ENCODE data around the gene SP100.

SP100 gene

DNA sequence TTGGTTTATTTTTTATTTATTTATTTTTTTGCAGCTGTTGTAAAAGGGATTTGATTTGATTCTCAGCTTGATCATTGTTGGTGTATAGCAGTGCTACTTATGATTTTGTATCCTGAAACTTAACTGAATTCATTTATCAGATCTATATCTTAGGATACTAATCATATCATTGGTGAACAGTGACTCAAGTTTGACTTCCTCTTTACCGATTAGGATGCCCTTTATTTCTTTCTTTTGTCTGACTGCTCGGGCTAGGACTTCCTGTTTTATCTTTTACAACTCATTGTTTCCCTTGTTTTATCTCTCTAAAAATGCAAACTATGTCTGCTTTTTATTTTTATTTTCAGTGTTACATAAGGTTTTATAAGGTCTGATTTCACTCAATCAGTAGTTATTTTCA lies 23.6 kb downstream of the SP100 start:
- Histone ChIP-seq H3K9me2 (replicated peaks; ENCODE audit: low read depth, low read length) (no peaks in the 10 kb centered on the region), H3F3A (ENCODE audit: low read depth) (0 out of 2 replicates have a peak, but pooled peaks cover 3% of the 10 kb centered on the region), H2AFZ (ENCODE audit: low read length) (no peak overlapping the region), H4K20me1 (ENCODE audit: insufficient read depth, low read length, poor library complexity, severe bottlenecking) (peaks cover 6% of the 10 kb centered on the region), H3K27me3 (ENCODE audit: insufficient read depth, low read length, poor library complexity, severe bottlenecking) (no peaks in the 10 kb centered on the region), H3K36me3 (ENCODE audit: insufficient read depth, low read length) (peaks cover 25% of the 10 kb centered on the region), H3K9ac (ENCODE audit: low read depth, low read length, poor library complexity, severe bottlenecking) (no peak overlapping the region), H3K79me2 (ENCODE audit: insufficient read depth, low read length) (peaks cover 40% of the 10 kb centered on the region), H3K4me2 (ENCODE audit: low read depth, low read length, poor library complexity, severe bottlenecking) (peak overlapping the region; percentile 56), H3K9me3 (ENCODE audit: insufficient read depth, low read depth, low read length) (peaks cover 13% of the 10 kb centered on the region; the same call in 1 of the 2 replicates), H3K4me1 (ENCODE audit: insufficient read depth, low read length, poor library complexity, severe bottlenecking) (peaks cover 31% of the 10 kb centered on the region), H3K4me3 (ENCODE audit: low read length, poor library complexity, severe bottlenecking) (peak overlapping the region; percentile 42)
- TF ChIP-seq, protein P1, sequence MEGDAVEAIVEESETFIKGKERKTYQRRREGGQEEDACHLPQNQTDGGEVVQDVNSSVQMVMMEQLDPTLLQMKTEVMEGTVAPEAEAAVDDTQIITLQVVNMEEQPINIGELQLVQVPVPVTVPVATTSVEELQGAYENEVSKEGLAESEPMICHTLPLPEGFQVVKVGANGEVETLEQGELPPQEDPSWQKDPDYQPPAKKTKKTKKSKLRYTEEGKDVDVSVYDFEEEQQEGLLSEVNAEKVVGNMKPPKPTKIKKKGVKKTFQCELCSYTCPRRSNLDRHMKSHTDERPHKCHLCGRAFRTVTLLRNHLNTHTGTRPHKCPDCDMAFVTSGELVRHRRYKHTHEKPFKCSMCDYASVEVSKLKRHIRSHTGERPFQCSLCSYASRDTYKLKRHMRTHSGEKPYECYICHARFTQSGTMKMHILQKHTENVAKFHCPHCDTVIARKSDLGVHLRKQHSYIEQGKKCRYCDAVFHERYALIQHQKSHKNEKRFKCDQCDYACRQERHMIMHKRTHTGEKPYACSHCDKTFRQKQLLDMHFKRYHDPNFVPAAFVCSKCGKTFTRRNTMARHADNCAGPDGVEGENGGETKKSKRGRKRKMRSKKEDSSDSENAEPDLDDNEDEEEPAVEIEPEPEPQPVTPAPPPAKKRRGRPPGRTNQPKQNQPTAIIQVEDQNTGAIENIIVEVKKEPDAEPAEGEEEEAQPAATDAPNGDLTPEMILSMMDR (conservative IDR thresholded peaks at IDR 0.05; ENCODE audit: low read length) = no peak
- no peak for TF ChIP-seq EZH2phosphoT487 (IDR thresholded peaks at IDR 0.05; ENCODE audit: borderline replicate concordance)

DNA sequence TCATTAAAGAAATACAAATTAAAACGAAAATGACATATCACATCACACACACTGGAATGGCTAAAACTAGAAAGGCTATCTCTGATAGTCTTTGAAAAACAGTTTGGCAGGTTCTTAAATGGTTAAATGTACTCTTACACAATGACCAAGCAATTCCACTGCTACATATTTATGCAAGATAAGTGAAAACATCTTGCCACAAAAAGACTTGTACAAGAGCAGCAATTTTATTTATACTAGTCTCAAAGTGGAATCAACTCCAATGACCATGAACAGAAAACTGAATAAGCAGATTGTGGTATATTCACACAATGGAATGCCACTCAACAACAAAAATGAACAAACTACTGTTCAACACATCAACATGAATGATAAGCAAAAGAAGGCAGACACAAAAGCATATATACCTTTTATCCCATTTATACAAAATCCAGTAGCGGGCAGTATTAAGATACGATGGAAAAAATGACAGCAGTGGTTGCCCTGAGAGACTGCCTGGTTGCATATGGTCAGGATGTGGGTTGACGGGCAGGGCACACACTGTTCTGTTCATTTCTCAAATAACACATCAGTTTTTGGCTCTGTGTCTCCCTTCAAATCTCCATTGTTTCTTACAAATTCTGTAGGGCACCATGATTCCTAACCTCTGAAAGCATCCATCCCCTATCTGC lies 25.4 kb downstream of the SP100 start:
- Histone ChIP-seq H3K4me1 (ENCODE audit: insufficient read depth, low read length, poor library complexity, severe bottlenecking) (peaks cover 31% of the 10 kb centered on the region), H3K79me2 (ENCODE audit: insufficient read depth, low read length) (peaks cover 27% of the 10 kb centered on the region), H3K9me2 (replicated peaks; ENCODE audit: low read depth, low read length) (no peaks in the 10 kb centered on the region), H3K9ac (ENCODE audit: low read depth, low read length, poor library complexity, severe bottlenecking) (no peak overlapping the region), H3K4me2 (ENCODE audit: low read depth, low read length, poor library complexity, severe bottlenecking) (peak overlapping the region; percentile 51), H3K9me3 (ENCODE audit: insufficient read depth, low read depth, low read length) (peaks cover 9% of the 10 kb centered on the region; the same call in 1 of the 2 replicates), H2AFZ (ENCODE audit: low read length) (no peak overlapping the region), H3F3A (ENCODE audit: low read depth) (0 out of 2 replicates have a peak, but pooled peaks cover 3% of the 10 kb centered on the region), H3K27me3 (ENCODE audit: insufficient read depth, low read length, poor library complexity, severe bottlenecking) (no peaks in the 10 kb centered on the region), H3K4me3 (ENCODE audit: low read length, poor library complexity, severe bottlenecking) (peak overlapping the region; percentile 34), H4K20me1 (ENCODE audit: insufficient read depth, low read length, poor library complexity, severe bottlenecking) (peaks cover 6% of the 10 kb centered on the region), H3K36me3 (ENCODE audit: insufficient read depth, low read length) (peaks cover 35% of the 10 kb centered on the region)
- TF ChIP-seq, protein P1 (conservative IDR thresholded peaks at IDR 0.05; ENCODE audit: low read length) = peak; percentile 27
- TF ChIP-seq EZH2phosphoT487 (IDR thresholded peaks at IDR 0.05; ENCODE audit: borderline replicate concordance) = no peak

DNA sequence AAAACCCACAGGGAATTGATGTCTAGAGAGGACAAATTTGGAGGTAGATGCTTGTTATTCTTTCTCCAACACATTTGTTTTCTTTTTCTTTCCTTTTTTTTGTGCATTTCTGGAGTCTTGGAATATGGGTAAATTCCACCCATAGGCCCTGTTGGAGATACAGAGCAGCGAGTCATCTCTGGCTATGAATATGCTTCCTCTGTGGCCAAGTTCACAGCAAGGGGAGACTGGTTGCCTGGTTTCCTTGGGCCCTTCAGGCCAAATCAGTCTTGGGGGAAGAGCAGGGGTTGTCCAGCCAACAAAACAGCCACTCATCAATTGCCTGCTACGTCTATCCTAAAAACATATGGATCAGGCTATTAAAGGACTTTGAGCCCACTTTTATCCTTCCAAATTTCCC lies 27.5 kb downstream of the SP100 start:
- H3K4me2 ChIP-seq (ENCODE audit: low read depth, low read length, poor library complexity, severe bottlenecking) = no peak overlapping the region
- no peaks in the 10 kb centered on the region for H3K9me2 ChIP-seq (replicated peaks; ENCODE audit: low read depth, low read length)
- H3K79me2 ChIP-seq (ENCODE audit: insufficient read depth, low read length) = peaks cover 21% of the 10 kb centered on the region
- H3K9ac ChIP-seq (ENCODE audit: low read depth, low read length, poor library complexity, severe bottlenecking) = no peak overlapping the region
- no peaks in the 10 kb centered on the region for H3K27me3 ChIP-seq (ENCODE audit: insufficient read depth, low read length, poor library complexity, severe bottlenecking)
- H2AFZ ChIP-seq (ENCODE audit: low read length) = no peak overlapping the region
- no peak overlapping the region for H3K4me3 ChIP-seq (ENCODE audit: low read length, poor library complexity, severe bottlenecking)
- peaks cover 36% of the 10 kb centered on the region for H3K4me1 ChIP-seq (ENCODE audit: insufficient read depth, low read length, poor library complexity, severe bottlenecking)
- H3K36me3 ChIP-seq (ENCODE audit: insufficient read depth, low read length) = peaks cover 52% of the 10 kb centered on the region
- 0 out of 2 replicates have a peak, but pooled peaks cover 3% of the 10 kb centered on the region for H3F3A ChIP-seq (ENCODE audit: low read depth)
- H3K9me3 ChIP-seq (ENCODE audit: insufficient read depth, low read depth, low read length) = no peaks in the 10 kb centered on the region
- TF ChIP-seq, protein P1 (conservative IDR thresholded peaks at IDR 0.05; ENCODE audit: low read length) = no peak
- no peak for TF ChIP-seq EZH2phosphoT487 (IDR thresholded peaks at IDR 0.05; ENCODE audit: borderline replicate concordance)
- peaks cover 6% of the 10 kb centered on the region for H4K20me1 ChIP-seq (ENCODE audit: insufficient read depth, low read length, poor library complexity, severe bottlenecking)

Measured in Loucy (cell line).